HG03342 (cell line): ENCODE data around the gene ARHGEF18.
"Not testable (repeated sequence)": the region's sequence is repeated elsewhere in the genome, so short reads cannot be mapped to it uniquely, and the experiment has no call there.

Experiments used
- ATAC-seq: cut with Tn5 transposase; IDR thresholded peaks from one replicate; pipeline ENCODE4 v1.9.1; 2021; ENCODE audit warnings: mild to moderate bottlenecking, moderate library complexity; ENCODE audit not compliant: unreplicated experiment

The ARHGEF18 gene

DNA sequence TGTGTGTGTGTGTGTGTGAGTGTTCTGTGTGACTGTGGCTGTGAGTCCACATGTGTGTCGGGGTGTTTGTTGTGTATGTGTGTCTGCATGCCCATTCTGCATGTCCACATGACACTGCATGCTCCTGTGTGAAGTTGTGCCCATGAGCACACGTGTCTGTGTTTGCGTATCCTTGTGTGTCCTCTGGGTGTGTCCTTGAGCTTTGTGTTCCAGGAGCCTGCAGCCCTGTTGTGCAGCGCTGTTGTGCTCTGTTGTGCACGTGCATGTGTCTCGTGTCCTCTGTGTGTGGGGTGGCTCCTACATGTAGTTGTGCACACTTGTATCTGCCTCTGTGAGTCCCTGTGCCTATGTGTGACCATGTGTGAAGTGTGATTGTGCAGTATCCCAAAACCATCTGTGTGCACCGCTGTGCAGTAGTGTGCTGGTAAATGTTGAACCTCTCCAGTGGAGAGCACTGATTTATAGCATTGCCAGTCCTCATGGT, 2.2 kb upstream of the ARHGEF18 start:
- ATAC-seq, result no peak

DNA sequence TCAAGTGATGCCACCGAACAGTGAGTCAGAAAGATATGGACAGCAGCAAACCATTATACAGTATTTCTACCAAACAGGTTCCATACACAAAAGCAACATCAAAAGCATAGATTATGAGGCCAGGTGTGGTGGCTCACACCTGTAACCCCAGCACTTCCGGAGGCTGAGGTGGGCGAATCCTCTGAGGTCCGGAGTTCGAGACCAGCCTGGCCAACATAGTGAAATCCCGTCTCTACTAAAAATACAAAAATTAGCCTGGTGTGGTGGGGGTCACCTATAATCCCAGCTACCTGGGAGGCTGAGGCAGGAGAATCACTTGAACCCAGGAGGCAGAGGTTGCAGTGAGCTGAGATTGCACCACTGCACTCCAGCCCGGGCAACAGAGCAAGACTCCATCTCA, 1.7 kb upstream of the ARHGEF18 start:
- not testable (repeated sequence) for ATAC-seq

DNA sequence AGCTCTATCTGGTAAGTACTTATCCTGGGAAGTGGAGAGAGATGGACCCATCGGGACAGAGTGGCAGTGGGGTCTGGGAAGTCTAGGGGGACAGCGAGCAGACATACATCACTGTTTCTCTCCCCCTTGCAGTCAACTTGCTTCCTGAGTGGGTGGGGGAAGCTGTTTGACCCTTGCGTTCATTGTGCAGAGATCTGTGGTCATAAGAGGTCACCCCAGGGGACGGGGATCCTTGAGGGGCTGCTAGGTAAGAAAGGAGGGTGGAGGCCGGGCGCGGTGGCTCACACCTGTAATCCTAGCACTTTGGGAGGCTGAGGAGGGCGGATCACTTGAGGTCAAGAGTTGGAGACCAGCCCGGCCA, 474 bp downstream of the ARHGEF18 start:
- ATAC-seq, result no peak

DNA sequence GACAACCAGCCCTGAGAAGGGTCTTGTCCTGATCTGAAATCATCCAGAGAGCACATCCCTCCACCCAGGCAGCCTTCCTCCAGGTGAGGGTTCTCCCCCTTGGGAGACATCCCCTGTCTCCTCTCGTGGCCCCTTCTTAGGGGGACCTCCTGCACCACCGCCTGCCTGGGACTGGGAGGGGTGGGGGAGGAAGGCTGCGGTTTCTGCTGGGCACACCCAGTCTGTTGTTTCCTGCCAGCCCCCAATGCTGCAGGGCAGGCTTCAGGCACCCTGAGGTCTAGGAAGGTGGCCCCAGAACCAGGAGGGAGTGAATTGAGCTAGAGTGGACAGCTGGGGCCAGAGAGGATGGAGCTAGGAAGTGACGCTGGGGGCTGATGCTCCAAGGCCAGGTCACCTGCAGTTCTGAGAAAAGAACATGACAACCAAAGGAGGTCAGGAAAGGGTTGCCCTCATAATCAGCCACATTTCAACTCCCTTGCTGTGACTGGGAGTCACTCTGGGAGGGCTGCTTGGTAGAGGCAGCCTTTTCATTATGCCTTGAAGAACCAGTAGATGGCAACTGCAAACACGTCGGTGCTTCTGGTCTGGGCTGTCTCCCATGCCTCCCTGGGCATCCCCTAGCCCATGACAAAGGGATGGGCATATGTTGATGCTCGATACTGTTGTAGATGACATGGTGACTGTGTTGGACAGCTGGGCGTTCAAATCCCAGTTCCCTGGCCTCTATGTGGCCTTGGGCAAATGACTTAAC, 1.4 kb downstream of the ARHGEF18 start:
- no peak for ATAC-seq

DNA sequence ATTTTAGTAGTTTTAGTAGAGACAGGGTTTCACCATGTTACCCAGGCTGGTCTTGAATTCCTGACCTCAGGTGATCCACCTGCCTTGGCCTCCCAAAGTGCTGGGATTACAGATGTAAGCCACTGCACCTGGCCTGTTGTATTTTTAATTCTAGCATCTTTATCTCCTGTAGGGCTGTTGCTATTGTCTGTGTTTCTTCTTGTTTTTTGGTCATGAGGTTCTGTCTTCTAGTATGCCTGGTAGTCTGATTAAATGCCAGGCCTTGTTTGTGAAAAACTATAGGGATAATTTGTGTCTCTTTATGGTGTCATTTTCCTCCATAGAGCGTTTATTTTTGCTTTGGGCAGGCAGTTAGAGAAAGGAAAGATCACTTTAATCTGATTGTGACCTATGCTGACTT, 3.1 kb downstream of the ARHGEF18 start:
- no peak for ATAC-seq

DNA sequence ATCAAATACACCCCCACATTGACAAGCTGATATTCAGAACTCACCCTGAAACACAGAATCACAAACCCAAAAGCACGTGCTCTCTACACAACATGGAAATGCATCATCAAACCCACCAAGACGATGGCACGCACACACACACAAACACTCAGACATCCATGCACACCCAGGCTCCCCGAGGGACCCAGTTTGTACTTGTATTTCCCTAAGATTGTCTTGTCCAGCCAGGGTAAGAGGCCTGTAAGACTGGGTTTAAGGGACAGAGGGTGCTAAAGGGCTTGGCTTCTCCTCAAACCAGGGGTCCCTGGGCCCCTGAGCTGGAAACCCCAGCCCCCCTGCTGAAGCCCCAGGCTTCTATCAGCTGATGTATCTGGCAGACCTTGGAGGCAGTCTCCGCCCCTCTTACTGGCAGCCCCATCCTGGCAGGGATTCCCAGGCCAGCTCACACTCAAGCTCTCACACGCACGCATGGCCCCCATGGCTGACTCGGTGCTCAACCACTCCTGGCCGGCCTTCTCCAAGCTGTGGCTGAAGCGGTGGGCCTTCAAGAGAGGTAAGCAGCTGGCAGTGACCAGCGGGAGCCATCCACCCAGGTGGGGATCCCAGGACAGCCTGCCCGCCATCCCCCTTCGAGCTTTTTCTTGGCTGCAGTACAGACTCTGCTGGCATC, 6.5 kb downstream of the ARHGEF18 start:
- ATAC-seq, result no peak

DNA sequence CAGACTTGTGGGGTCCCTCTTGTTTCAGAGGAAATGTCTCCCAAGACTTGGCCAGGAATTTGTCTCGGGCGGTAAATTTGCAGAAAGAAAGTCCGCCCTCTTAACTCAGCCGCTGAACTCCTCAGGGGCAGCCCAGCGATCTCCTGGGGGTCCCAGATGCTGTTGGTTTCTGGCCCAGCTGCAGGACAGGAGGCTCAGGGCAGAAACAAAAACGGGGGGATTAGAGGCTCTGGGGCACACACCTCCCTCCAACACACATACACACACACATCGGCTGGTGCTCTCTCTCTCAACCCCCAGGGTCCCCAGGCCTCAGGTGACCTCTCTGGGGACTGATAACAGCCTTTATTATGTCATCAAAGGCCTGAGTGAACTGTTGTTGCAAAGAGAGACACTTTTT, 7.1 kb downstream of the ARHGEF18 start:
- no peak for ATAC-seq

DNA sequence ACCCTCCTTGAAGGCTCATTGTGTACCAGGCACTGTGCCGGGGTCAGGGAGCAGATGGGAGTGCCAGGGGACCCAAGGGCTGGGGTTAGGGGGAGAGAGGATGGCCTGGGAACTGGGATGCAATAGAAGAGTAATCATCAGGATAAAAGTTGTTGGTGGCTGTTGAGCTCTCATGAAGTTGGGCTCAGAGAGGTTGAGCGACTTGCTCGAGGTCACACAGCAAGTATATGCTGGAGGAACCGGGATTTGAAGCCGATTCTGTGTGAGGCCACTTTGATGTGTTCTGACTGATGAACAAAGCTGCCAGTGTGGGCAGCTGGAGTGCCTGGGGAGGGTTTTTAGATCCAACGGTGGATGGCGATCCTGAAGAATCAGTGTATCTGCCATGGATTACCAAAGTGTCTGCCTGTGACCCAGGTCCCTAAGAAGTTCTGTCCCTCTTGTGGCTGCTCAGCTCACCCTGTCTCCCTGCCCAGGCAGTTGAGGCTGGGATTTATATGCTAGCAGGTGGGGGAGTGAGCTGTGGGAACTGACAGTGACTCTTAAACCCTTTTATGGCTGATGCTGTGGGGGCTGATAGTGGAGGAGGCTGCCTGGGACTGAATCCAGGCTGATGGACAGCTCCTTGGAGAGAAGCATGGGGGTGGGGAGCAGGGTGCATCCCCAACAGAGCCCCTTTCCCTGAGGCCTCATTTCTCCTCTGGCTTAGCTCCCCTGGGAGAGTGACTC, 8.3 kb downstream of the ARHGEF18 start:
- ATAC-seq, result no peak

DNA sequence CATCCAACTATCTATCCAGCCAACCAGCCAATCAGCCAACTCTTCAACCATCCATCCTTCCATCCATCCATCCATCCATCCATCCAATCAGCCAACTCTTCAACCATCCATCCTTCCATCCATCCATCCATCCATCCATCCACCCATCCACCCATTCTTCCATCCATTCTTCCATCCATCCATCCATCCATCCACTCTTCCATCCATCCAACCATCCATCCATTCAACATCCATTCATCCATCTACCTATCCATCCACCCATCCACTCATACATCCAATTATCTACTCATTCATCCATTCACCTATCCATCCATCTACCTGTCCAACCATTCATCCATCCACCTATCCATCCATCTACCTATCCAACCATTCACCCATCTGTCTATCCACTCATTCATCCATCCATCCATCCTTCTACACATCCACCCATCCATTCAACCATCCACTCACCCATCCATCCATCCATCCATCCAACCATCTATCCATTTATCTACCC, 9.4 kb downstream of the ARHGEF18 start:
- no peak for ATAC-seq

DNA sequence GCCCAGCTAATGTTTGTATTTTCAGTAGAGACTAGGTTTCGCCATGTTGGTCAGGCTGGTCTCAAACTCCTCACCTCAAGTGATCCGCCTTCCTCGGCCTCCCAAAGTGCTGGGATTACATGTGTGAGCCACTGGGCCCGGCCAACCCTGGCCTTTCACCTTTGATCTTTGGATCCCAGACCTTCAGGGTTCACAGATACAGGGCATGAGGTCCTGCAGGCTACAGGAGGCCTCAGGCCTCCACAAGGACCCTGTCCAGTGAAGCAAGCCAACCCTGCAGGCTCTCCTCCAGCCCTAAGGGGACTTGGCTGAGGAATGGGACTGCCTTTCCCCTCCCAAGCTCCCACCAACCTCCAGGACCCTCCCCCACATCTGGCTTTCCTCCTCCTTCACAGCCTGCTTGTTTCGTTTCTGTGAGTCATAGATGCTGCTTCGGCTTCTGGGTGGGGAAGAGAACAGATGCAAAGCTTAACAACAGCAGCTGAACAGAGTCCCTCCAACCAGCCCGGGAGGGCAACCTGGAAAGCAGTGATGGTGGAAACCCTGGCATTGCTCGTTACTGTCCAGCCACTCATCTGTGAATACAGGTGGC, 11.8 kb downstream of the ARHGEF18 start:
- no peak for ATAC-seq

DNA sequence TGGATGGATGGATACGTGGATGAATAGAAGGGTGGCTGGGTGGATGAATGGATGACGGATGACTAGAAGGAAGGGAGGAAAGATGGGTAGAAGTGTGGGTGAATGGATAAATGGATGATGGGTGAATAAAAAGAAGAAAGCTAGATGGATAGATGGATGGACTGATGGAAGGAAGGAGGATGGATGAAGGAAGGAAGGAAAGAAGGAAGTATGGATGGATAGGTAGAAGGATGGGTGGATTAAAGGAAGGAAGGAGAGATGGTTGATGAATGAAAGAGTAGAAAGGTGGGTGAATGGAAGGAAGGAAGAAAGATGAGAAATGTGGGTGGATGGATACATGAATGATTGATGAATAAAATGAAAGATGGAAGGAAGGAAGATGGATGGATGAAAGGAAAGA, 14.5 kb downstream of the ARHGEF18 start:
- no peak for ATAC-seq

DNA sequence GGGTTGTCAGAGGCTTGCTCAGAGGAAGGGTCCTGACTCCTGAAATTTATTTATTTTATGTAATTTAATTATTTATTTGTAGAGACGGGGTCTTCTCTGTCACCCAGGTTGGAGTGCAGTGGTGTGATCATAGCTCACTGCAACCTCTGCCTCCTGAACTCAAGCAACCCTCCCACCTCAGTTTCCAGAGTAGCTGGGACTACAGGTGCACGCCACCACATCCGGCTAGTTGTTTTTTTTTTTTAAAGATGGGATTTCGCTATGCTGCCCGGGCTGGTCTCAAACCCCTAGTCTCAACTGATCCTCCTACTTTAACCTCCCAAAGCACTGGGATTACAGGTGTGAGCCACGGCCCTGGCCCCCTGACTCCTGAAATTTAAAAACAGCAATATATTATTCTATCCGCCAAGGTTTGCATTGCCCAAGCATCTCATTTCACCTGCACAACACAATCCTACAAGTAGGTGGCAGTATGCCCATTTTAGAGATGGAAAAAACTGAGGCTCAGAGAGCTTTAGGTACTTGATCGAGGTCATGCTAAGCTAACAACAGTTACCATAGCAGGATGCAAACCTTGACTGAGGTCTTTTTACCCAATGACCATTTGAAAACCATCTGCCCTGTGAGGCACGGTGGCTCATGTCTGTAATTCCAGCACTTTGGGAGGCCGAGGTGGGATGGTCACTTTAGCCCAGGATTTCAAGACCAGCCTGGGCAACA, 18.1 kb downstream of the ARHGEF18 start:
- no peak for ATAC-seq

DNA sequence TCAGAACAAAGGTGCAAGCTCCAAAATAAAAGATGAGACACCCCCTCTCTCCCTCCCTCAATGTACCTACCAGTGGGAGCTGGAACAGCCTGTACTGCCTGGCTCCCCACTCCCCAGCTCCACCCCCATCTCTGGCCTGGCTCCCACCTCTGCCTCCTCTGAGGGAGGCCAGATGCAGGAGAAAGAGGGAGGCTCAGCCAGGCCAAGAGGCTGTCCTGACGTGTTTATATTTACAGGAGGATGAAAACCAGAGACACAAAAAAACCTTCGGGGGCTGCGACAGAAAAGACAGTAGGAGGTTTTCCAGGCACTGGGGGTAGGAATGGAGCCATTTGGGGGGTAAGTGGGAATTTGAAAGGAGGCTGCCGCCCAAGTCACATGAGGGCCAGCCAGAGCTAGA, 19.7 kb downstream of the ARHGEF18 start:
- ATAC-seq, result no peak

DNA sequence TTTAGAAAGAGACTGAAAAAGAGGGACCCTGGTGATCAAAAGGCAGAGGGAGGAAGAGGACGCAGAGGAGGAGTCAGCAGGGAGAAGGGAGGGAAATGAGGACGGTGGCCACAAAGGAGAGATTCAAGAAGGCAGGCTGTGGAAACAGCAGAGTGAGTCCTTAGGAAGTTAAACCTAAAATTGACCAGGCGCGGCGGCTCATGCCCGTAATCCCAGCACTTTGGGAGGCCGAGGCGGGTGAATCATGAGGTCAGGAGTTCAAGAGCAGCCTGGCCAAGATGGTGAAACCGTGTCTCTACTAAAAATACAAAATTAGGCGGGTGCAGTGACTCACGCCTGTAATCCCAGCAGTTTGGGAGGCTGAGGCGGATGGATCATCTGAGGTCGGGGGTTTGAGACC, 20.1 kb downstream of the ARHGEF18 start:
- ATAC-seq, result not testable (repeated sequence)

DNA sequence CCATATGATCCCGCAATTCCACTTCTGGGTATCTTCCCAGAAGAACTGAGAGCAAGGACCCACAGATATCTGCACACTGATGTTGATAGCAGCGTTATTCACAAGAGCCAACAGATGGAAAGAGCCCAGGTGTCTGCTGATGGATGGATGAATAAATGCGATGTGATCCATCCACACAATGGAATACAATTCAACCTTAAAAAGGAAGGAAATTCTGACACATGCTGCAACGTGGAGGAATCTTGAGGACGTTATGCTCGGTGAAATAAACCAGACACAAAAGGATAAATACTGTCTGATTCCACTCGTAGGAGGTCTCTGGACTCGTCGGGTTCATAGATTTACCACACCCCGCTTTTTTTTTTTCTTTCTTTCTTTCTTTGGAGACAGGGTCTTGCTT, 21.8 kb downstream of the ARHGEF18 start:
- ATAC-seq, result no peak

DNA sequence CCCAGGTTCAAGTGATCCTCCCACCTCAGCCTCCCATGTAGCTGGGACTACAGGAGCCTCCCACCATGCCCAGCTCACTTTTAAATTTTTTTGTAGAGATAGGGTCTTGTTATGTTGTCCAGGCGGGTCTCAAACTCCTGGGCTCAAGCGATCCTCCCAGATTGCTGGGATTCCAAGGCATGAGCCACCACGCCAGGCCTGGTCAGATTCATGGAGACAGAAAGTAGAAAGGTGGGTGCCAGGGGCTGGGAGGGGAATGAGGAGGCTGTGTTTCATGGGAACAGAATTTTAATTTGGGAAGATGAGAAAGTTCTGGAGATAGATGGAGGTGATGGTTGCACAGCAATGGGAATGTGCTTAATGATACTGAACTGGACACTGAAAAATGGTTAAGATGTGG, 22.3 kb downstream of the ARHGEF18 start:
- ATAC-seq, result no peak

DNA sequence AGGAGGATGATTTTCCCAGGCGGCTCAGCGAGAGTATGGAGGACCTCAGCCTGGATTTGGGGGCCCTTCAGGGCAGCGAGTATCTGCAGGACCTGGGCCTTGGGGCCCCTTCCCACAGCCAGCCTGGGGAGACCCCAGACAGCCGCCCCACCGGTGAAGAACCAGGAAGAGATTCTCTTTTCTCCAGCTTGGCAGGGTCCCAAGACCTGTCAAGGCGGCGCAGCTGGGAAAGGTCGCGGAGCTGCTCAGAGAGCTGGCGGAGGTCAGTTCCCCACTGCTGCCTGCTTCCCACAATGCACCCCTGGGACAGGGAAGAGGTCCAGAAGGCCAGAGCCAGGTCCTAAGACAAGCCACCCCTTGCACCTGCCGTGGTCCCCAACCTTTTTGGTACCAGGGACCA, 24.1 kb downstream of the ARHGEF18 start:
- no peak for ATAC-seq

DNA sequence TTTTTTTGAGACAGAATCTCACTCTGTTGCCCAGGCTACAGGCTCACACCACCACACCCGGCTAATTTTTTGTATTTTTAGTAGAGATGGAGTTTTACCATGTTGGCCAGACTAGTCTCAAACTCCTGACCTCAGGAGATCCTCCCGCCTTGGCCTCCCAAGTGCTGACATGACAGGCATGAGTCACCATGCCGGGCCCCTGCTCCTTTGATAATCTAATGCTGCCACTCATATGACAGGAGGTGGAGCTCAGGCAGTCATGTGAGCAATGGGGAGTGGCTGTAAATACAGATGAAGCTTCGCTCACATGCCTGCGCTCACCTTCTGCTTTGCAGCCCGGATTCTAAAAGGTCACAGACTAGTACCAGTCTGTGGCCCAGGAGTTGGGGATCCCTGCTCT, 25.1 kb downstream of the ARHGEF18 start:
- ATAC-seq, result no peak

DNA sequence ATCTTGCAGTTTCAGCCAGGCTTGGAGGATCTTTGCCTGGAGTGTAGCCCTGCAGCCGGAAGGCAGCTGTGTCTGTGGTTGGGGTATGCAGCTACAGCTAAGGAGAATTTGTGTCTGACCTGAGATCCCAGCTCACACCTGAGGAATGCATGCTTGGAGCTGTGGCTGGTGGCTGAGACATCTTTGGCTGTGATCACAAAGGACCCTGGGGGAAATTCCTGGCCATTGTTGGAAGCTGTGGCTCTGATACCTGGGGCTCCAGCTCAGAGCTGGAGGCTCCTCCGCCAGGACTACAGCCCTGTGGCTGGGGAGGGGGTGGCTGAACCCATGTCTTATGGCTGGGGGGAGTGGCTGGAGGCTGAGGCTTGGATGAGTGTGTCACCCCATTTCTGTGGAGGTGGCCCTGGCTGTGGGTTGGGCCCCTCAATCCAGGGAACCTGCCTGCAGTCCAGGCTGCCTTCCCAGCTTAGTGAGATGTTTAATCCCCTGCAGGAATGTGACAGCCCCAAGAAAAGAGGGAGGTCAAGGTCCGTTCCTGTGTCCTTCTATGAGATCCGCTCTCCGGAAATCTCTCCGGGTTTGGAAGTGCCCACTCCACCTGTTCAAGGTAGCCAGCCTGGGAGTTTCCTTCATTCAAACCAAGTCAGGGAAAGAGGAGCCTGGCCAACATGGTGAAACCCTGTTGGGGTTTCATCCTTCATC, 27.6 kb downstream of the ARHGEF18 start:
- no peak for ATAC-seq

DNA sequence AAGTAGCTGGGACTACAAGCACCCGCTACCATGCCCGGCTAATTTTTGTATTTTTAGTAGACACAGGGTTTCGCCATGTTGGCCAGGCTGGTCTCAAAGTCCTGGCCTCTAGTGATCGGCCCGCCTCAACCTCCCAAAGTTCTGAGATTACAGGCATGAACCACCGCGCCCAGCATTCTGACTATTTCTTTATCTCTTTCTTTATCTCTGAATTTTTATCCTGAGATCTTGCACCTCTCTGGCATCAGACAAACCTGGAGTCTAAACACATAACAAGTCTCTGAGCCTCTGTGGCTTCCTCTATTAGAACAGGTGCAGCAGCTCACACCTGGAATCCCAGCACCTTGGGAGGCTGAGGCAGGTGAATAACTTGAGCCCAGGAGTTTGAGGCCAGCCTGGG, 28.5 kb downstream of the ARHGEF18 start:
- no peak for ATAC-seq
